Adrenal gland (tissue), 5 donors: ENCODE measurements around the gene LRP1B.

Experiments
- POLR2A ChIP-seq, 2 donors: fragments of 450-650 bp; IDR thresholded peaks; one replicate each; pipeline ENCODE4 v1.6.1; 2017; ENCODE audit warnings: antibody characterized with exemption in 2 of 2, mild to moderate bottlenecking in 2 of 2, moderate library complexity in 1 of 2
- TF ChIP-seq, protein P1 (sequence below), 6 experiments: fragments of 450-650 bp in 4 of 6; fragments of 200-600 bp in 2 of 6; sonication (generic) in 1 of 6; IDR thresholded peaks; 1 replicate in 5 of 6; 2 replicates in 1 of 6; pipeline versions ENCODE4 v1.5.1 to v1.8.0; 2016 to 2021; ENCODE audit warnings: antibody characterized with exemption in 6 of 6, mild to moderate bottlenecking in 2 of 6, moderate library complexity in 1 of 6
- donor health status: DM: no; HTN: no; CAD: no.

DNA sequence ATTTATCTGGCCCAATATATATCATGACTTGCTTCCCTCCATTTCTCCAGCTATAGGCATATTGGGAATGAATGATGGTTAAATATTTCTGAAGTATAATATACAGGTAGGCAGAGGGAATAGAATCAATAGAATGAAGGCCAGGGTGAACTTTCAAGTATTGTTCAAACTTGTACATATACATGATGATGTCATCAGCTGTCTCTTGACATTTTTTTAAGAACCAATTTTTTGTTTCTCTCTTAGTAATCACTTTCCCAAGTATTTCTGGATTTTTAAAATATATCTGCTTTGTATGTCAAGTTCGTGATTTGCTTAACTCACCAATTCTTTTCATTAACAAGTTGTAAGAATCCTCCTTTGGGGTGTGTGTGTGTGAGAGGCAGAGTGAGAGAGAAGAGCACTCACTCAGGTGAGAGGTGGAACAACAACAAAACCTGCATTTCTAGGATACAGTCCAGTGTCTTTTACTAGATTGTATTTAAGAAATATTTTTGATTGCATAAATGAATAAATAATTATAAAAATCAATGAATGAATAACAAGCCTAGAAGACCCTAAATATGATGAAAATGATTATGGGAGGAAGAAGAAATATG, 1239.1 kb downstream of the LRP1B start:
- TF ChIP-seq, protein P1, sequence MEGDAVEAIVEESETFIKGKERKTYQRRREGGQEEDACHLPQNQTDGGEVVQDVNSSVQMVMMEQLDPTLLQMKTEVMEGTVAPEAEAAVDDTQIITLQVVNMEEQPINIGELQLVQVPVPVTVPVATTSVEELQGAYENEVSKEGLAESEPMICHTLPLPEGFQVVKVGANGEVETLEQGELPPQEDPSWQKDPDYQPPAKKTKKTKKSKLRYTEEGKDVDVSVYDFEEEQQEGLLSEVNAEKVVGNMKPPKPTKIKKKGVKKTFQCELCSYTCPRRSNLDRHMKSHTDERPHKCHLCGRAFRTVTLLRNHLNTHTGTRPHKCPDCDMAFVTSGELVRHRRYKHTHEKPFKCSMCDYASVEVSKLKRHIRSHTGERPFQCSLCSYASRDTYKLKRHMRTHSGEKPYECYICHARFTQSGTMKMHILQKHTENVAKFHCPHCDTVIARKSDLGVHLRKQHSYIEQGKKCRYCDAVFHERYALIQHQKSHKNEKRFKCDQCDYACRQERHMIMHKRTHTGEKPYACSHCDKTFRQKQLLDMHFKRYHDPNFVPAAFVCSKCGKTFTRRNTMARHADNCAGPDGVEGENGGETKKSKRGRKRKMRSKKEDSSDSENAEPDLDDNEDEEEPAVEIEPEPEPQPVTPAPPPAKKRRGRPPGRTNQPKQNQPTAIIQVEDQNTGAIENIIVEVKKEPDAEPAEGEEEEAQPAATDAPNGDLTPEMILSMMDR (IDR thresholded peaks at IDR 0.05), result no peak
- TF ChIP-seq POLR2A (IDR thresholded peaks at IDR 0.05), result no peak
